Fibroblast of lung (primary cell): ENCODE data around the gene SCN5A. TPM values are rescaled to one million over a fixed set of nuclear protein-coding genes. Genes with fewer than 3 reads are reported as not detected.

Experiments used
- DNase-seq, 2 donors: peaks; one replicate each; pipeline versions ENCODE4 v3.0.0 to v3.0.0-alpha.2; 2010; ENCODE audit warnings: low read depth in 2 of 2
- H2AFZ ChIP-seq: 2 replicates; pipeline ENCODE4 v1.5.1; 2012; ENCODE audit warnings: low read length, control low read depth, inconsistent platforms
- H3K27ac ChIP-seq: 2 replicates; pipeline ENCODE4 v1.5.1; 2011; ENCODE audit warnings: low read length, control low read depth; ENCODE audit not compliant: insufficient read depth
- H3K27me3 ChIP-seq: 2 replicates; pipeline ENCODE4 v1.5.1; 2011; ENCODE audit warnings: mild to moderate bottlenecking, low read length; ENCODE audit not compliant: control insufficient read depth, insufficient read depth
- H3K36me3 ChIP-seq: 2 replicates; pipeline ENCODE4 v1.5.1; 2011; ENCODE audit warnings: low read length; ENCODE audit not compliant: control insufficient read depth, insufficient read depth
- H3K4me1 ChIP-seq: 2 replicates; pipeline ENCODE4 v1.5.1; 2011; ENCODE audit warnings: low read length; ENCODE audit not compliant: control insufficient read depth, insufficient read depth; ENCODE audit errors: extremely low read depth
- H3K4me2 ChIP-seq: 2 replicates; pipeline ENCODE4 v1.5.1; 2011; ENCODE audit warnings: low read length, control low read depth; ENCODE audit not compliant: insufficient read depth; ENCODE audit errors: extremely low read depth
- H3K4me3 ChIP-seq, 4 experiments: fragments of 200-600 bp in 1 of 4; sonication (generic) in 1 of 4; replicated peaks in 1 of 4; 2 replicates each; pipeline ENCODE4 v1.5.1; 2011 to 2016; ENCODE audit warnings: low read length in 4 of 4, low read depth in 3 of 4, mild to moderate bottlenecking in 3 of 4, control low read depth in 2 of 4, inconsistent platforms in 1 of 4, mixed read lengths in 1 of 4; ENCODE audit not compliant: insufficient read depth in 1 of 4; ENCODE audit errors: control extremely low read depth in 1 of 4
- H3K79me2 ChIP-seq: 2 replicates; pipeline ENCODE4 v1.5.1; 2012; ENCODE audit warnings: mild to moderate bottlenecking, low read length, inconsistent platforms; ENCODE audit not compliant: control insufficient read depth, insufficient read depth
- H3K9ac ChIP-seq: 2 replicates; pipeline ENCODE4 v1.5.1; 2011; ENCODE audit warnings: mild to moderate bottlenecking, low read length, control low read depth; ENCODE audit not compliant: insufficient read depth
- H3K9me3 ChIP-seq: 2 replicates; pipeline ENCODE4 v1.5.1; 2012; ENCODE audit warnings: low read depth, low read length; ENCODE audit not compliant: control insufficient read depth, insufficient read depth
- H4K20me1 ChIP-seq: 2 replicates; pipeline ENCODE4 v1.5.1; 2011; ENCODE audit warnings: low read length; ENCODE audit not compliant: control insufficient read depth, insufficient read depth; ENCODE audit errors: extremely low read depth
- CTCF ChIP-seq, 2 donors: IDR thresholded peaks in 1 of 2; conservative IDR thresholded peaks in 1 of 2; 1 replicate in 1 of 2; 2 replicates in 1 of 2; pipeline ENCODE4 v1.5.1; 2011 to 2012; ENCODE audit warnings: low read length in 2 of 2, control low read depth in 1 of 2, inconsistent platforms in 1 of 2, low read depth in 1 of 2, mild to moderate bottlenecking in 1 of 2
- EZH2 ChIP-seq: IDR thresholded peaks from 2 replicates; pipeline ENCODE4 v1.5.1; 2012; ENCODE audit warnings: low read length, control low read depth, mild to moderate bottlenecking; ENCODE audit errors: missing control alignments
- polyA plus RNA-seq, 2 donors: library from polyadenylated mRNA; depleted of rRNA in 1 of 2; stranded (reverse) in 1 of 2; unstranded in 1 of 2; fragments of >200 nt; gene quantifications; 2 replicates each; pipeline ENCODE4 v1.2.1, GENCODE V29; 2011 to 2012; ENCODE audit warnings: missing spikeins in 1 of 2
- total RNA-seq: library from RNA; depleted of rRNA; stranded (reverse); fragments of >200 nt; gene quantifications from 2 replicates; pipeline ENCODE4 v1.2.1, GENCODE V29; 2014

The SCN5A gene
- total and polyA plus RNA-seq, 2 donors (not counting 1 experiment from before 2014, with no cell fraction given): 0.27 to 0.50 TPM

GRCh38 chr3:38521391-38521987, 128.0 kb downstream of the SCN5A start:
- Histone ChIP-seq H2AFZ (no peak overlapping the region), H3K27me3 (no peaks in the 10 kb centered on the region), H3K27ac (no peak overlapping the region), H3K4me3 (no peak overlapping the region), H3K79me2 (no peaks in the 10 kb centered on the region), H3K36me3 (peaks cover 5% of the 10 kb centered on the region), H3K4me1 (no peaks in the 10 kb centered on the region), H3K4me2 (no peak overlapping the region), H3K9me3 (no peaks in the 10 kb centered on the region), H4K20me1 (no peaks in the 10 kb centered on the region), H3K9ac (no peak overlapping the region)
- DNase-seq: peak; percentile 48 to 79
- TF ChIP-seq CTCF (conservative IDR thresholded peaks at IDR 0.05 in 1 of 2, IDR thresholded peaks at IDR 0.05 in 1 of 2; ENCODE audit: low read depth in 1 of 2, low read length in 2 of 2) (peak; percentile 93 to 97), EZH2 (no peak)

GRCh38 chr3:38519651-38520050, 129.8 kb downstream of the SCN5A start:
- no peaks in the 10 kb centered on the region for H3K9me3 ChIP-seq
- no peak overlapping the region for H3K27ac ChIP-seq
- H3K4me2 ChIP-seq: no peak overlapping the region
- H3K4me1 ChIP-seq: no peaks in the 10 kb centered on the region
- no peaks in the 10 kb centered on the region for H3K79me2 ChIP-seq
- no peak for DNase-seq
- no peak for TF ChIP-seq CTCF (conservative IDR thresholded peaks at IDR 0.05 in 1 of 2, IDR thresholded peaks at IDR 0.05 in 1 of 2; ENCODE audit: low read depth in 1 of 2, low read length in 2 of 2)
- no peak for TF ChIP-seq EZH2
- H4K20me1 ChIP-seq: no peaks in the 10 kb centered on the region
- H3K27me3 ChIP-seq: no peaks in the 10 kb centered on the region
- no peak overlapping the region for H2AFZ ChIP-seq
- no peak overlapping the region for H3K4me3 ChIP-seq
- H3K36me3 ChIP-seq: peaks cover 8% of the 10 kb centered on the region
- H3K9ac ChIP-seq: no peak overlapping the region

- DNase-seq: peak; percentile 27 to 36
- H3K79me2 ChIP-seq: no peaks in the 10 kb centered on the region
- peaks cover 7% of the 10 kb centered on the region for H3K36me3 ChIP-seq
- no peak overlapping the region for H3K27ac ChIP-seq
- H3K4me2 ChIP-seq: no peak overlapping the region
- TF ChIP-seq EZH2: no peak
- no peak overlapping the region for H3K4me3 ChIP-seq
- H2AFZ ChIP-seq: no peak overlapping the region
- no peaks in the 10 kb centered on the region for H3K9me3 ChIP-seq
- H4K20me1 ChIP-seq: no peaks in the 10 kb centered on the region
- no peaks in the 10 kb centered on the region for H3K27me3 ChIP-seq
- H3K9ac ChIP-seq: no peak overlapping the region
- H3K4me1 ChIP-seq: no peaks in the 10 kb centered on the region
Observed at GRCh38 chr3:38519000-38519399, 130.5 kb downstream of the SCN5A start.
